OCI-LY3 (cell line): Measurements from ENCODE around the gene RASSF6.
"Not testable (repeated sequence)": the region's sequence is repeated elsewhere in the genome, so short reads cannot be mapped to it uniquely, and the experiment has no call there.

ENCODE experiments used
- H2AFZ ChIP-seq: fragments of 200-600, 300-600 bp; shearing (Covaris generic); 2 replicates; pipeline ENCODE4 v1.6.0; 2014; ENCODE audit warnings: antibody characterized with exemption, low read depth, low read length
- H3K27ac ChIP-seq: fragments of 200-600, 300-600 bp; sonication (generic); 2 replicates; pipeline ENCODE4 v1.5.1; 2014; ENCODE audit warnings: mild to moderate bottlenecking, low read length, moderate library complexity, mixed read lengths
- H3K27me3 ChIP-seq: fragments of 200-600, 300-600 bp; sonication (generic); 2 replicates; pipeline ENCODE4 v1.6.1; 2014; ENCODE audit warnings: low read depth, low read length, mixed read lengths
- H3K36me3 ChIP-seq: fragments of 200-600, 300-600 bp; sonication (generic); replicated peaks from 2 replicates; pipeline ENCODE3; 2014; ENCODE audit warnings: low read depth, low read length, mixed read lengths
- H3K4me1 ChIP-seq: fragments of 300-600, 200-600 bp; sonication (generic); 2 replicates; pipeline ENCODE4 v1.6.1; 2014; ENCODE audit warnings: low read length, mixed read lengths
- H3K4me2 ChIP-seq: fragments of 200-600, 300-600 bp; sonication (generic); 2 replicates; pipeline ENCODE4 v1.6.1; 2014; ENCODE audit warnings: low read length, mixed read lengths
- H3K4me3 ChIP-seq: fragments of 300-600, 200-600 bp; sonication (generic); 2 replicates; pipeline ENCODE4 v1.5.1; 2014; ENCODE audit warnings: antibody characterized with exemption, mild to moderate bottlenecking, low read length, moderate library complexity
- H3K79me2 ChIP-seq: fragments of 300-600, 200-600 bp; shearing (Covaris generic); 2 replicates; pipeline ENCODE4 v1.6.1; 2014; ENCODE audit warnings: mild to moderate bottlenecking, low read length, mixed read lengths
- H3K9ac ChIP-seq: fragments of 300-600, 200-600 bp; shearing (Covaris generic); 2 replicates; pipeline ENCODE4 v1.6.0; 2014; ENCODE audit warnings: mild to moderate bottlenecking, low read length, moderate library complexity
- H3K9me3 ChIP-seq: fragments of 200-600, 300-600 bp; shearing (Covaris generic); 2 replicates; pipeline ENCODE4 v1.6.1; 2014; ENCODE audit warnings: low read length, mixed read lengths; ENCODE audit not compliant: insufficient read depth
- H4K20me1 ChIP-seq: fragments of 200-600, 300-600 bp; sonication (generic); 2 replicates; pipeline ENCODE4 v1.6.1; 2016; ENCODE audit warnings: low read length, mixed read lengths; ENCODE audit not compliant: insufficient read depth
- EZH2phosphoT487 ChIP-seq: fragments of 200-600 bp; shearing (Covaris generic); IDR thresholded peaks from 2 replicates; pipeline ENCODE4 v1.6.1; 2018; ENCODE audit warnings: antibody characterized with exemption, mixed run types, low read depth
- TF ChIP-seq, protein P1 (sequence below): fragments of 200-600, 300-600 bp; sonication (generic); IDR thresholded peaks from 2 replicates; pipeline ENCODE4 v1.5.1; 2014; ENCODE audit warnings: antibody characterized with exemption, low read length, low read depth

Gene RASSF6

DNA sequence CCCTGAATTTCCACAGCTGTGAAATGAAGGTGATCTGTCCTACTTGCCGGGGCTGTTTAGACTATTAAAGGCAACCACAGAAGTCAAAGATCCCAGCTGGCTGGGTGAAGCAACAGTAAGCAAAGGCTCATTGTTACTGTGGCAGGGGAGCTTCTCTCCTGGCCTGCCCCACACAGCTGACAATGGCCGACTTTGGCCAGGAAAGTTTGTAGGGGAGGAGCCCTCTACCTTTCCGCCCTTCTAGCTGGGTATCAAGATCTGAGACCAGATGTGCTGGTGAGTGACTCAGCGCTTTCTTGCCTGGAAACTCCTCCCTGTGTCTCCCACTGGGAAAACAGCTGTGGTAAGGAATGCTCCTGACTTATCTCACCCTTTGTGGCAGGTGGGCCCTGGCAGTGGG lies 21.1 kb downstream of the RASSF6 start:
- Histone ChIP-seq H3K27ac (no peak overlapping the region), H3K79me2 (no peaks in the 10 kb centered on the region), H3K4me1 (peaks cover 25% of the 10 kb centered on the region), H3K4me2 (no peak overlapping the region), H3K4me3 (no peak overlapping the region), H3K9ac (no peak overlapping the region), H3K27me3 (0 out of 2 replicates have a peak, but pooled peaks cover 7% of the 10 kb centered on the region), H3K9me3 (no peaks in the 10 kb centered on the region), H3K36me3 (no peaks in the 10 kb centered on the region), H4K20me1 (no peaks in the 10 kb centered on the region), H2AFZ (no peak overlapping the region)
- TF ChIP-seq, protein P1, sequence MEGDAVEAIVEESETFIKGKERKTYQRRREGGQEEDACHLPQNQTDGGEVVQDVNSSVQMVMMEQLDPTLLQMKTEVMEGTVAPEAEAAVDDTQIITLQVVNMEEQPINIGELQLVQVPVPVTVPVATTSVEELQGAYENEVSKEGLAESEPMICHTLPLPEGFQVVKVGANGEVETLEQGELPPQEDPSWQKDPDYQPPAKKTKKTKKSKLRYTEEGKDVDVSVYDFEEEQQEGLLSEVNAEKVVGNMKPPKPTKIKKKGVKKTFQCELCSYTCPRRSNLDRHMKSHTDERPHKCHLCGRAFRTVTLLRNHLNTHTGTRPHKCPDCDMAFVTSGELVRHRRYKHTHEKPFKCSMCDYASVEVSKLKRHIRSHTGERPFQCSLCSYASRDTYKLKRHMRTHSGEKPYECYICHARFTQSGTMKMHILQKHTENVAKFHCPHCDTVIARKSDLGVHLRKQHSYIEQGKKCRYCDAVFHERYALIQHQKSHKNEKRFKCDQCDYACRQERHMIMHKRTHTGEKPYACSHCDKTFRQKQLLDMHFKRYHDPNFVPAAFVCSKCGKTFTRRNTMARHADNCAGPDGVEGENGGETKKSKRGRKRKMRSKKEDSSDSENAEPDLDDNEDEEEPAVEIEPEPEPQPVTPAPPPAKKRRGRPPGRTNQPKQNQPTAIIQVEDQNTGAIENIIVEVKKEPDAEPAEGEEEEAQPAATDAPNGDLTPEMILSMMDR: no peak
- no peak for TF ChIP-seq EZH2phosphoT487

DNA sequence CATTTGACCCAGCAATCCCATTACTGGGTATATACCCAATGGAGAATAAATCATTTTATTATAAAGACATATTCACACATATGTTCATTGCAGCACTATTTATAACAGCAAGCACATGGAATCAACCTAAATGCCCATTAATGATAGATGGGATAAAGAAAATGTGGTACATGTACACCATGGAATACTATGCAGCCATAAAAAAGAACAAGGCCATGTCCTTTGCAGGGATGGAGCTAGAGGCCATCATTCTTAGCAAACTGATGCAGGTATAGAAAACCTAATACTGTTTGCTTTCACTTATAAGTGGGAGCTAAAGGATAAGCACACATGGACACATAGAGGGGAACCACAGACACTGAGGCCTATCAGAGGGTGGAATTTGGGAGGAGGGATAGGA lies 22.6 kb downstream of the RASSF6 start:
- H3K4me1 ChIP-seq: peaks cover 12% of the 10 kb centered on the region

DNA sequence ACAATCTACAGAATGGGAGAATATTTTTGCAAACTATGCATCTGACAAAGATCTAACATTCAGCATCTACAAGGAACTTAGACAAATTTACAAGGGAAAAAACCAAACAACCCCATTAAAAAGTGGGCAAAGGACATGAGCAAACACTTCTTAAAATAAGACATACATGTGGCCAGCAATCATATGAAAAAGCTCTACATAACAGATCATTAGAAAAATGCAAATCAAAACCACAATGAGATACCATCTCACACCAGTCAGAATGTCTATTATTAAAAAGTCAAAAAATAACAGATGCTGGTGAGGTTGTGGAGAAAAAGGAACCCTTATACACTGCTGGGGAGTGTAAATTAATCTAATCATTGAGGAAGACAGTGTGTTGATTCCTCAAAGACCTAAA lies 23.1 kb downstream of the RASSF6 start:
- not testable (repeated sequence) for H3K79me2 ChIP-seq, H3K27ac ChIP-seq

More for the DNA sequence above, 22.6 kb downstream of the RASSF6 start:
- Histone ChIP-seq H3K79me2 (no peaks in the 10 kb centered on the region), H3K27me3 (peaks cover 9% of the 10 kb centered on the region; the same call in 1 of the 2 replicates), H3K4me3 (no peak overlapping the region), H3K36me3 (no peaks in the 10 kb centered on the region), H3K4me2 (no peak overlapping the region), H4K20me1 (no peaks in the 10 kb centered on the region), H3K9me3 (no peaks in the 10 kb centered on the region), H2AFZ (no peak overlapping the region), H3K27ac (no peak overlapping the region), H3K9ac (no peak overlapping the region)
- TF ChIP-seq EZH2phosphoT487: no peak

GRCh38 chr4:73596001-73596400 lies 24.2 kb downstream of the RASSF6 start:
- Histone ChIP-seq H3K36me3 (no peaks in the 10 kb centered on the region), H3K4me3 (no peak overlapping the region), H3K9me3 (no peaks in the 10 kb centered on the region), H3K27ac (no peak overlapping the region), H4K20me1 (no peaks in the 10 kb centered on the region), H3K9ac (no peak overlapping the region), H3K4me1 (peaks cover 8% of the 10 kb centered on the region), H3K79me2 (no peaks in the 10 kb centered on the region), H3K4me2 (no peak overlapping the region), H2AFZ (no peak overlapping the region), H3K27me3 (peaks cover 23% of the 10 kb centered on the region)
- TF ChIP-seq, protein P1: no peak

More for the DNA sequence above, 23.1 kb downstream of the RASSF6 start:
- H3K9ac ChIP-seq, H3K4me3 ChIP-seq, H3K4me2 ChIP-seq, H3K9me3 ChIP-seq, H3K36me3 ChIP-seq, H4K20me1 ChIP-seq, H2AFZ ChIP-seq: not testable (repeated sequence)
- Histone ChIP-seq H3K4me1 (peaks cover 12% of the 10 kb centered on the region), H3K27me3 (peaks cover 14% of the 10 kb centered on the region)

DNA sequence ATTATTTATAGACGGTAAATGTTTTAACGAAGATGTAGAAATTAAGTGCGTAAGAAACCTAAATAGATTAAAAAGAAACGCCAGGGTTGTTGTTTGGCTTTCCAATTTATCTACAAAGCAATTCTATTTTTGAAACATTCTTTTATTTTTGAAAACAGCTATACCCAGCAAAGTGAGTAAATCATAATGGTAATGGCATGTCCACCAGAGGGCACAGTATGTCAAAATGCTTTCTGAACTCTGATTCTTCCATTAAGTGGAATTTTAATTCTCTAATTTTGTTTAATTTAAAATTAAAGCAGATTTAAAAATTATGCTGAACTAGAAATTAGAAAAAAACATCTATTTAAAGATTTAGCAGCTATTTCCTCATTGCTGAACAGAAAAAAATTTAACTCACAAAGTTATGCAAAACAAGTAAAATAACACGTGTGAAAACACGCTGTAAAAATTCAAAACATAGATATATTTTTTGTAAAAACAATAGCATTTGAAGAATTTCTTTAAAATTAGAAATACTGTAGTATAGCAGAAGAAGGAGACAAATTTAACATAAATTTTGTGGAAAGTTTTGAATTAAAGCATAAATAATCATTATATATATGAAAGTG lies 26.5 kb downstream of the RASSF6 start:
- H3K79me2 ChIP-seq: no peaks in the 10 kb centered on the region
- H3K27ac ChIP-seq: no peak overlapping the region
- TF ChIP-seq, protein P1: peak; percentile 64
- TF ChIP-seq EZH2phosphoT487: no peak
- no peaks in the 10 kb centered on the region; the same call in 1 of the 2 replicates for H3K9me3 ChIP-seq
- H3K9ac ChIP-seq: no peak overlapping the region
- no peak overlapping the region for H3K4me3 ChIP-seq
- peaks cover 24% of the 10 kb centered on the region for H3K4me1 ChIP-seq
- peaks cover 29% of the 10 kb centered on the region for H3K27me3 ChIP-seq
- no peaks in the 10 kb centered on the region for H4K20me1 ChIP-seq
- no peak overlapping the region for H2AFZ ChIP-seq
- H3K4me2 ChIP-seq: no peak overlapping the region
- no peaks in the 10 kb centered on the region for H3K36me3 ChIP-seq
